AG09309 (cell line): ENCODE data around the gene DAAM1.

Experiments
- DNase-seq: peaks from one replicate; pipeline ENCODE4 v3.0.0-alpha.2; 2010; ENCODE audit warnings: low read depth
- H3K4me3 ChIP-seq: 2 replicates; pipeline ENCODE4 v1.5.1; 2011; ENCODE audit warnings: mild to moderate bottlenecking, low read depth, low read length, moderate library complexity; ENCODE audit not compliant: control insufficient read depth
- CTCF ChIP-seq: IDR thresholded peaks from 2 replicates; pipeline ENCODE4 v1.5.1; 2011; ENCODE audit warnings: mild to moderate bottlenecking, low read depth, low read length, inconsistent platforms; ENCODE audit not compliant: insufficient read depth, control insufficient read depth; ENCODE audit errors: missing control alignments

The DAAM1 gene

DNA sequence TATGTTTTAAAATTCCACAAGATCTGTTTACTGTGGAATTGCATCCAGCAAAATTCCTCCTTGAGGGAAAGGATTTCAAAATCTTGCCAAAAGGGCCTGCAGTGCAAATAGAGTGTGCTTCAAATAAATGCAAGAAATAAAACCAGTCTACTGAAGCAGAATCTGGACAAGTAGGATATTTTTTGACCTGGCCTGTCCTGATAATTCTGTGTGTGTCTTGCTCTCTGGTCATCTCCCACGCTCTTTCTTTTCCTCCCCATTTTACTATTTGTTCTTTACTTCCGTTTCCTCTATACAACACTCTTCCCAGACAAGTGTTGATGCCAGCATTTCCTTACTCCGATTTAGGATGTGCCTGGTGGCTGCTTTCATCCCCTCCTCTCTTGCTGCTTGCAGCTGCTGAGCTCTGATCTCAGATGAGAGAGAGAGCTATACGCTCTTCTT, 160.8 kb downstream of the DAAM1 start:
- DNase-seq: no peak
- no peak for TF ChIP-seq CTCF
- H3K4me3 ChIP-seq: no peak overlapping the region

GRCh38 chr14:59352961-59353360, 164.5 kb downstream of the DAAM1 start:
- no peak for DNase-seq
- no peak overlapping the region for H3K4me3 ChIP-seq
- TF ChIP-seq CTCF: no peak

DNA sequence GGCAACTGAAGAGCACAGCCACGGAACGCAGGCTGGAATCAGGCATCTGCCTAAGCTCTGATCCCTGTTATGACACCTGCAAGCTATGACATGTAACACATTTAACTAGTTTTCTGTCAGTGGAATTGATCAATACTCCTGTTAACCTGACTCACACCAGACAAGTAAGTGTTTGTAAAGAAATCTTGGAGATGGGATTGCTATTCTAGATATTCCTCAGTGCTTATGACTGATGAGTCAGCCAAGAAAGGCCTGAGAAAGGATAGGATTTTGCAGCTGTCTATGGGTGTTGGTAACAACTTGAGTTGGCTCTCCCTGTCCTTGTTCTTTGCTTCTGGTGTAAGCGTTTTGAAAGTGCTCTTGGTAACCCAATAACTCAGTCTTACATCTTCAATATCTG, 166.2 kb downstream of the DAAM1 start:
- H3K4me3 ChIP-seq: no peak overlapping the region
- TF ChIP-seq CTCF: no peak
- DNase-seq: peak; percentile 21

DNA sequence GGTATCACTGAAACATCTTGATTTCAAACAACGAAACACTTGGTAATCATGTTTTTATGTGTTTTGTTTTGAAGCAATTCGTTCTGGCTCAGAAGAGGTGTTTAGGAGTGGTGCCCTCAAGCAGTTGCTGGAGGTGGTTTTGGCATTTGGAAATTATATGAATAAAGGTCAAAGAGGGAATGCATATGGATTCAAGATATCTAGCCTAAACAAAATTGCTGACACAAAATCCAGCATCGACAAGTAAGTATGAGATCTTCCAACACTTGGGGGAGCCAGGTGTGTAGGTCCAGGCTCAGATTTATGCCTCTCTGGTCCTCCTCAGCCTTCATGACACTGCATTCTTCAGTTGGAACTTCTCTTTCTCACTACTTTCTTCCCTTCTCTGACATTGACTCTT, 166.6 kb downstream of the DAAM1 start:
- H3K4me3 ChIP-seq: no peak overlapping the region
- DNase-seq: no peak
- TF ChIP-seq CTCF: no peak

- no peak overlapping the region for H3K4me3 ChIP-seq
- TF ChIP-seq CTCF: no peak
- no peak for DNase-seq
These were observed 167.8 kb downstream of the DAAM1 start for GRCh38 chr14:59356312-59356711.

- TF ChIP-seq CTCF: no peak
- no peak overlapping the region for H3K4me3 ChIP-seq
- DNase-seq: no peak
These were observed 168.3 kb downstream of the DAAM1 start for GRCh38 chr14:59356767-59357166.

GRCh38 chr14:59358102-59358501, 169.6 kb downstream of the DAAM1 start:
- DNase-seq: peak; percentile 65
- H3K4me3 ChIP-seq: no peak overlapping the region
- no peak for TF ChIP-seq CTCF
